ENCODE data around the gene OGFOD3.
A peak's percentile ranks its signal among the peaks of the same experiment; 100 is the strongest.
"Not testable (repeated sequence)": the region's sequence is repeated elsewhere in the genome, so short reads cannot be mapped to it uniquely, and the experiment has no call there.

Gene OGFOD3, protein sequence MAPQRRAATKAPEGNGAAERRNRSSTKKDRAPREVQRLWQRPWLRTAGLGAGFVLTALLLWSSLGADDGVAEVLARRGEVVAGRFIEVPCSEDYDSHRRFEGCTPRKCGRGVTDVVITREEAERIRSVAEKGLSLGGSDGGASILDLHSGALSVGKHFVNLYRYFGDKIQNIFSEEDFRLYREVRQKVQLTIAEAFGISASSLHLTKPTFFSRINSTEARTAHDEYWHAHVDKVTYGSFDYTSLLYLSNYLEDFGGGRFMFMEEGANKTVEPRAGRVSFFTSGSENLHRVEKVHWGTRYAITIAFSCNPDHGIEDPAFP

DNA sequence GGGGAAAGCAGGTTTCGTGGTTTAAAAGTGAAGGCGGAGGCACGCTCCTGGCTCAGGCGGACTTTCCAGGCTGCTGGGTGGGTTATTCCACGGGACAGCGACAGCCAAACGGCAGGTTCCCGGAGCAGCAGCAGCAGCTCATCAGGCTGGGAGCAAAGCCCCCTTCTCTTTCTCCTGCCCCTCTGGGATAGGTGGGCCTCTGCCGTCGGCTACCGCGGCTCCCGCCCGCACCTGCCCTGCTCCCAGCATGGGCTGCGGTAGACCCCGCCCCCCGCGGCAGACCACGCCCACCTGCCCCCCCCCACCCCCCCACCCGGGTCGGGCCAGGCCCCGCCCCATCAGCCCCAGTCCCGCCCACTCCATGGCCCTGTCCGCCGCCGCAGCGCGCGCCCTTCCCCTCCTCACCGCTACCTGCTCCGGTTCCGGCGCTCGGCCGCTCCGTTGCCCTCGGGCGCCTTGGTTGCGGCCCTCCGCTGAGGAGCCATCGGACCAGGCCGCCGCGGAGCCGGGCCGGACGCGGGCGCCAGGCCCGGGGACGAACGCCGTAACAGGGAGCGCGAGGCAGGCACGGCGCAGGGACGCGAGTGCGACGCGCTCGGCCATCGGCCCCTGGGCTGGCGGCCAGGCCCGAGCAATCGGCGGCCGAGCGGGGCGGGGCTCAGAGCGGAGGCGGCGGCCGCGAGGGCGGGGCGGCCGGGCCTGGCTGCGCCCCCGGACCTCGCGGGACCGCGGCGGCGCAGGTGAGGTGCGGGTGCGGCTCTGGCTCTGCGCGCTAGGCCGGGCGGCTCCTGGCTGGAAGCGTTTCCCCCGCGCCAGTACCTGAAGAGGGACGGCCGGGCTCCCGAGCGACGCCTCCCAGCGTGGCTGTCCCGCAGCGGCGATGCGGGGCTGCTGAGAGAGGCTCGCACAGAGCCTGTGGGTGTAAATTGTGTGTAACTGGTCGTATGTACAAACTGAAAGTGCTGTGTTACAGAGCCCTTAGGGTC, at the start of gene OGFOD3, which contains the start of gene HEXD:
TSS of gene OGFOD3 (minus strand) at position 586 of the 986 bp plus-strand sequence. CDS start at position 485, 101 bp downstream.
TSS of gene HEXD (plus strand) at position 347 of the 986 bp plus-strand sequence. CDS start 1,453 bp downstream, outside the sequence.
- peak; percentile 87 for DNase-seq

DNA sequence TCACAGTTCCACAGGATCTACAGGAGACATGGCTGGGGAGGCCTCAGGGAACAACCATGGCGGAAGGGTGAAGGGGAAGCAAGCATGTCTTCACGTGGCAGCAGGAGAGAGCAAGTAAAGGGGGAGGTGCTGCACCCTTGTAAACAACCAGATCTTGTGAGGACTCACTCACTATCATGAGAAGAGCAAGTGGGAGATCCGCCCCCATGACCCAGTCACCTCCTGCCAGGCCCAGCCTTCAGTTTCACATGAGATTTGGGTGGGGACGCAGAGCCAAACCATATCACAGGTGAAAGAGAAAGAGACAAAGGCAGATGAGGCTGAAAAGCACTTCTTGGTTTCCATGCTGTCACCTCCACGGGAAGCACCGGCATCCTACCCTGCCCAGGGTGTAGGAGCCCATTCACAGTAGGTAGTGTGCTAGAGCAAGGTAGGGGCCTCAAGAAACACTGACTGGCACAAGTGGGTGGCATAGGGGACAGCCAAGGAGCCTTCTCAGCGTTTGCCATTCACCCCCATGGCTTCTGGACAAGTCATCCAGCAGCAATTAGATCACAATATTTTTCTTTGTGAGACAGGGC, 46.7 kb upstream of the OGFOD3 start:
- no peak for DNase-seq

DNA sequence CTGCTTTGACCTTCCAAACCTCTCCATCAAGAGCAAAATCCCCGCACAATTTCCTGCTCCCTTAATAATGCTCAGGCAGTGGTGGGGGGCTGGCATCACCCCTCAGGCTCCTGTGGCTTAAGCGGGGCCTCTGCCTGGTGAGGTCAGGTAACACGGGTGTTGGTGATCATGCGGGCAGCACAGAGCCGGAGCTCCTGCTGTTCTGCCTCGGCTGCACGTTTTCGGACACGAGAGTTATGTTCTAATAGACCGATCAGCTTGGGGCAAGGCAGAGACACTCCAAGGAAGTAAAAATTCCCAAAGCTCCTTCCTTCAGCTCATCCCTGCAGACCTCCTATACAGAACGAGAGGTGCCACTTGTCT, 46.2 kb upstream of the OGFOD3 start:
- DNase-seq = no peak

DNA sequence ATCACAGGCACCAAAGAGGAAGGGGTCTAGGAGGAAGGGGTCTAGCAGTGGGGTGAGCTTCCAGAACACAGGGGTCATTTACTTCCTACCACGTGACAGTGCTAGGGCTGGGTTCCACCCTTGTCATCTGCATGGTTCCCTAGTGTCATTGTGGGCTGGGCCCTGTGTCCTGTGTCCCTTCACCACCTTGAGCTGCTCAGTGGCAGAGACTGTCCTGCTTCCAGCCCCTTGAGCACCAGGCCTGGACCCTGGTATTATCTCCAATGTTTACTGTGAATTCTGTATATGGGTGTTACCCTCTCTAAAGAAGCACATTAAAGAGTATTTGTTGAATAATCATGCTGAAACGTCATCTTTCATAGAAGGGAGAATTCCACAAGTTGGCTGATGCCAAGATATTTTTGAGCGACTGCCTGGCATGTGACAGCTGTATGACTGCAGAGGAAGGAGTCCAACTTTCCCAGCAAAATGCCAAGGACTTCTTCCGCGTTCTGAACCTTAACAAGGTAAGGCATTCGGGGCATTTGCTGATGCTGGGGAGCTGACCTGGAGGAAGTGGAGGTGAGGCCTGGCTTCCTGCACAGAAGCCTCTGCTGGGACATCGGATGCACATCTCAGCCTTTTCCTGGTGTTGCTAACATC, 45.7 kb upstream of the OGFOD3 start:
- no peak for DNase-seq

DNA sequence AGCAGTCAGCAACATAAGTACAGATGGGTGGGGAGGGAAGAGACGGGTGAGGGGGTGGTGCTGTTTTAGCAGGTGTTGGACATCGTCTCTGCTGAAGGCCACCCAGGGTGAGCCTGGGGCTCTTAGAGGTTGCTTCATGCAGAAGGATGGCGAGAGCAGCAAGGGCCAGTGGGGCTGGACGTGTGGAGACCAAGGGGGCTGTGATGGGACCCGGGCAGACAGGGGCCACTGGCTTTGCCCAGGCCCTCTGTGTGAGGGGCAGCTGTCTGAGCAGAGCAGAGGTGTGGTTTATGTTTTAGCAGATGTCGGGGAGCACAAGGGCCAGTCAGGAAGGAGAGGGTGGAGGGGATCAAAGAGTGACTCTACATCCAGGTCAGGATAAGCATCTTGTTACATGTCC, 45.0 kb upstream of the OGFOD3 start:
- no peak for DNase-seq

DNA sequence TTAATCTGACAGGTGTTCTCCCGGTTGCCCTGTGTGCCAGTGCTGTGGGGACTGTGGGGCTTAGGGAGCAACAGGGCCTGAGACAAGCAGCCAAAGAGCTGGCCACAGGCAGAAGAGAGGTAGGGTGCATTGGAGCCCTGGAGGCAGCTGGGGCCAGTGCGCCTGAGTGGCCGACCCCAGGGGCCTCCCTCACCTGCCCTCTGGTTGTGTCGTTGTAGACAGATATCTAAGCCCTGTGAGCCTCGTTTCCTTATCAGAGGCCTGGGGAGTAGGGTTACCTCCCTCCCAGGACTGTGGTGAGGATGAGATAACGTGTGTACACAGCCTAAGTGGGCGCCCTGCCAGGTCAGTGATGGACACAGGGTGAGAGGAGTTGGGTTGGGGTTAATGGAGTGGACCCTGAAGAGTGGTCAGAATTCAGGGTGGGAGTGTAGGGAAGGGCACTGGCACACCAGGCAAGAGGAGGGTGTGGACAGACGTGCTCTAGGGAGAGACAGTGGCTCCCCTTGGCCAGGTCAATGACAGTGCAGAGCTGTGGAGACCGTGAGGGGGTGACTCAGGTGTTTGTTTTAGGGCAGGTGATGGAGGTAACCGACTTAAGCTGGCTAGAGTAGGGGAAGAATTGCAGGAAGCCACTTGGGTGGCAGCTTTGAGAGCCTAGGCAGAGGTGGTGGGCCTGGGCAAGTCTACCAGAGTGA, 43.6 kb upstream of the OGFOD3 start:
- no peak for DNase-seq

DNA sequence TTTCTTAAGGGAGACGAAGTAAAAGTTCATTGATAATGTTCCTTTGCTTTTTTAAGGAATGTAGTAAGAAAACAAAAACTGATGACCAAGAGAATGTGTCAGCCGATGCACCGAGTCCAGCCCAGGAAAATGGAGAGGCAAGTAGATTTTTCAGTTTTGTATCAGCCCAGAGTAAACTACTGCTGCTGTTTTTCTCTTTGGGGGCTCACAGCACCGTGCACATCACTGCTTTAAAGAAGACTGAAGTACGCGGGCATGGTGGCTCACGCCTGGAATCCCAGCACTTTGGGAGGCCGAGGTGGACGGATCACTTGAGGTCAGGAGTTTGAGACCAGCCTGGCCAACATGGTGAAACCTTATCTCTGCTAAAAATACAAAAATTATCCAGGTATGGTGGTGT, 41.5 kb upstream of the OGFOD3 start:
- not testable (repeated sequence) for DNase-seq

DNA sequence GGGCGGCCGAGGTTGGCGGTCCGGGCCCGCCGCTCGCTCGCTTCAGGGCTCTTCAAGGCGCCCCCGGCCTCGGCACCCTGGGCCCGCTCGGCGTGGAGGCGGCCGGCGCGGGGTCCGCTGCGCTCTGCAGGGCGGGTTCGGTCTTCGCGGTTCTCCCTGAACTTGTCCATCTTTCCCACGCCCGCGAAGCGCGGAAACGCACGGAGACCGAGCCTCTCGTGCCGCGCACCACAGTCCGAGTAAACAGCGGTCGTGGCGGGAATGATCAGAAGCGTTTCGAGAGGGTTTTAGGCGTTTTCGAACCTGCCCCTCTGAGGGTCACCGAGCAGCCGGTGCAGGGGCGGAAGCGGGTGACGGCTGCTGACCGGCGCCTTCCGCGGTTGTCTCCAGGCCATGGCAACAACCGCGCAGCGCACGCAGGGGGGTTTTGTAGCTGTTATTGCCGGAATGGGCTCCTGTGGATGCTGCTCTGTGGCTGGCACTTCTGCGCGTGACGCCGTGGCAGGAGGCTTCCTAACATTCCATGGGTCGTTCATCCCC, 40.6 kb upstream of the OGFOD3 start:
- DNase-seq = no peak

DNA sequence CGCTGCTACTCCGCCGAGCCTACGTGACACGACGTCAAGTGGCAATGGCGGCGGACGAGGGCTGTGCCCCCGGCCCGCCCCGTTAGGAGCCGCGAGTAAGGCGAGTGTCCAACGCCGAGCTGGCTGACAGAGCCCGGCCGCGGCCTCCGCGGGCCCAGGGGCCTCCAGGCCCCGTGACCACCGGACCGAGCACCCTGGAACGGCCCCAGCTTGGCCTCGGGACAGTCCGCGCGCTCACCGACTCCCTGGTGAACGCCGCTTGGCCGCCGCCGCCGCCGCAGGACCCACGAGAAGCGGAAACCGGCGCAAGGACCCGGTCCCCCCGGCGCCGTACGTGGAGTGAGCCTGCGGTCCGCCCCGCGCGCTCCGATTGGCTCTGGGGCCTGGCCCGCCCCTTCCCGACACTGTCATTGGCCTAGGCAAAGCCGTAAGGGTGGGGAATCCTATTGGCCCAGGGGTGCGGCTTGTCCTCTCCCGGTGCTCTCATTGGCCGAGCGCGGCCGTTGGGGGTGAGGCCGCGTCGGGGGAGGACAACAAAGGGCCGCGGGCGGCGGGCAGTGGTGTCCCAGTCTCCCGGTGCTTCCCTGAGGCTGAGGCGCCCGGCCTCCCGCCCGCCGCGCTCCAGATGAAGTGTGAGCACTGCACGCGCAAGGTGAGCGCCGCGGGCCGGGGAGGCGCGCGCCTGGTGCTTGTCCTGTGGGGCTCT, 39.9 kb upstream of the OGFOD3 start, which contains the start of gene NARF:
TSS of gene NARF (plus strand) at position 563 of the 706 bp plus-strand sequence. CDS start at position 626, 63 bp downstream.
- peak; percentile 96 for DNase-seq

DNA sequence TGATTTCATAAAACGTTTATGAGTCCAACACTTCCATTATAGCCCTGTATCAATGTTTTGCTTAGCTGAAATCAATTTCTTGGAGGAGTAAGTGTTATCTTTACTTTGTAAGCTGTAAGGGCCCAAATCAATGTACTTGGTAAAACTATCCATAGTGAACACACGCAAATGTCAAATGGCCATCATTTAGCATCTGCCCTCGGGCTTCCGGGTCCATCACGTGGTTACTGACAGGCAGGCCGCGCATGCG, 39.5 kb upstream of the OGFOD3 start:
- DNase-seq = no peak

DNA sequence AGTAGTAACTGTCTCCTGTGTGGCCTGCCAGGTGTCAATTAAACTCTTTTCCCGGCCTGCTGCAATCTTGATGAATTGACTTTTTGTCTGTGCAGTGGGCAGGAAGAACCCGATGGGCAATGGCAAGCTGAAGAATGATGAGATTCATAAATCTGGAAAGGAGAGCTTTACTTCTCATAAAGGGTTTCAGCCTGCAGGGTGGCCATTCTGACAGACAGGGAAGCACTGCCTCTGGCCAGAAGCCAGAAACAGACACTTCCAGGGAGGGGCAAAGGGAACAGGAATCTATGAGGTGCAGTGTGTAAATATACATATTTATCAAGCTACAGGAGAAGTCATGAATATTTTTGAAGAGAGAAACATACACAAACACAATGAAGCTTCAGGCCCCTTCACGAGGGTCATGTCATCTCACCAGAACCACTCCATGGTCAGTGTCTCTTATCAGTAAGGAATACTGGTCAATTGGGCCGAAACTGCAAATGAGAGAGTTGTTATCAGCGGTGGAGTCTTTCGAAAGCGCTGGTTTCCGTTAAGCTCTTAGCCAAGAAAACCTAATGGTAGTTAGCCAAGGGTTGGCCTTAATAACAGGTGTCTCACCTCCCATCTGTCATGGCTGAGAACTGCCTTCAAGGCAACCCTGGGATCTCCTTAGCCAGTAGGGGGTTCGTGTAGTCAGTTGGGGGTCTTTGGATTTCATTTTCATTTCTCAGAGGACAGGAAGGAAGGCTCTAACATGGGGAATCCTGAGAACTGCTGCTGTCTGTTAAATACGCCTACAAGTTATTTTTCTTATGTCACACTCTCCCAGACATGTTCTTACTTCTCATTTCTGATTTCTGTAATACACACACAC, 38.9 kb upstream of the OGFOD3 start:
- DNase-seq = no peak

DNA sequence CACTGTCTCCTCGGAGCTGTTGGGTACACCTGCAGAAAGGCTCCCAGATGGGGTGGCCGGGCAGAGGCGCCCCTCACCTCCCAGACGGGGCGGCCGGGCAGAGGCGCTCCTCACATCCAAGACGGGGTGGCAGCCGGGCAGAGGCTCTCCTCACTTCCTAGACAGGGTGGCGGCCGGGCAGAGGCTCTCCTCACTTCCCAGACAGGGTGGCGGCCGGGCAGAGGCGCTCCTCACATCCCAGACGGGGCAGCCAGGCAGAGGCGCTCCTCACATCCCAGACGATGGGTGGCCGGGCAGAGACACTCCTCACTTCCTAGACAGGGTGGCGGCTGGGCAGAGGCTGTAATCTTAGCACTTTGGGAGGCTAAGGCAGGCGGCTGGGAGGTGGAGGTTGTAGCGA, 35.3 kb upstream of the OGFOD3 start:
- not testable (repeated sequence) for DNase-seq

DNA sequence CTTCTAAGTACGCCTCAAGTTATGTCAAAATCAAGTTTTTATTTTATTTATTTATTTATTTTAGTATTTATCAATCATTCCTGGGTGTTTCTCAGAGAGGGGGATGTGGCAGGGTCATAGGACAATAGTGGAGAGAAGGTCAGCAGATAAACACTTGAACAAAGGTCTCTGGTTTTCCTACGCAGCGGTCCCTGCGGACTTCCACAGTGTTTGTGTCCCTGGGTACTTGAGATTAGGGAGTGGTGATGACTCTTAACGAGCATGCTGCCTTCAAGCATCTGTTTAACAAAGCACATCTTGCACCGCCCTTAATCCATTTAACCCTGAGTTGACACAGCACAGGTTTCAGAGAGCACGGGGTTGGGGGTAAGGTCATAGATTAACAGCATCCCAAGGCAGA, 34.8 kb upstream of the OGFOD3 start:
- not testable (repeated sequence) for DNase-seq

DNA sequence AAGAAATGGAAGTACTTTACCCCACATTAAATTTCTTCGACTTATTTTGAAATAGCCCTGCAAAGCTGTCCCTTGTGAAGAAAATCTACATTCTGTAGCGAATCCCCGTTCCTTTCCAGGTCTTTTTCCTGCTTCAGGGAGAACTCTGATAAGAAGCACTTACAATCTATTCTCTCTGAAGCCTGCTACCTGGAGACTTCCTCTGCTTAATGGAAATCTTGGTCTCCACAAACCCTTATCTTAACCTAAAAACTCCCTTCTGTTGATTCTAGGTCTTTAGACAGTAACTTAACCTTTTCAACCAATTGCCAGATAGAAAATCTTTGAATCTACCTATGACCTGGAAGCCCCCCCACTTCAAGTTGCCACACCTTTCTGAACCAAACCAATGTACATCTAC, 33.8 kb upstream of the OGFOD3 start:
- no peak for DNase-seq

DNA sequence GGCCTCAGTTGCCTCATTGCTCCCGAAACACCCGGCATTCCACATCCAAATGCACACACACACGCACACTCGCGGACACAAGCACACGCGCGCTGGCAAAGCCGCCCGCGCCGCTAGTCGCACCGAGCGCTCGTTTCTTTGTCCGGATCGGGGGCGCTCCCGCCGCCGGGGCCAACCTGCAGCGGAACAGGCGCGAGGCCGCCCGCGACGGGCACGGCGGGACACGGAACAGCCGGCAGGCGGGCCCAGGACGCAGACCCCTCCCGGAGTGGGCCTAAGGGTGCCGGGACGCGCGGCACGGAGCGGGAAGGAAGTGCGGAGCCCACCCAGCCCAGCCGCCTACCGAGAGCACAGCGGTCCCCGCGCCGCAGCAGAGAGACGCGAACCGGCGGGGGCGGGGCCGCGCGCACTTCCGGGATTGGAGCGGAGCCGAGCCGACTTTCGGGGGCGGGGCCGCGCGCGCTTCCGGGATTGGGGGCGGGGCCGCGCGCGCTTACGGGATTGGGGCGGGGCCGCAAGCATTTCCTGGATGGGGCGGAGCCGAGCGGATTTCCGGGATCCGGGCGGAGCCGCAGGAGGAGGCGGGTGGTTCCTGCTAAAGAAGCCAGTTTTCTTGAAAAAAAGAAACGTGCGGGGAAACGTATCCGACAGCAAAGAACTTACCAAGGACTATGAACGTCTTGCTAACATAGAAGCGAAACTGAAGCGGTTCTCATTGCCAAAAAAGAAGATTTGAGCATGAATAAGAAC, 32.1 kb upstream of the OGFOD3 start, which contains the start of gene CYBC1:
TSS of gene CYBC1 (minus strand) at position 396 of the 750 bp plus-strand sequence. CDS start 1,498 bp downstream, outside the sequence.
- DNase-seq = peak; percentile 96

DNA sequence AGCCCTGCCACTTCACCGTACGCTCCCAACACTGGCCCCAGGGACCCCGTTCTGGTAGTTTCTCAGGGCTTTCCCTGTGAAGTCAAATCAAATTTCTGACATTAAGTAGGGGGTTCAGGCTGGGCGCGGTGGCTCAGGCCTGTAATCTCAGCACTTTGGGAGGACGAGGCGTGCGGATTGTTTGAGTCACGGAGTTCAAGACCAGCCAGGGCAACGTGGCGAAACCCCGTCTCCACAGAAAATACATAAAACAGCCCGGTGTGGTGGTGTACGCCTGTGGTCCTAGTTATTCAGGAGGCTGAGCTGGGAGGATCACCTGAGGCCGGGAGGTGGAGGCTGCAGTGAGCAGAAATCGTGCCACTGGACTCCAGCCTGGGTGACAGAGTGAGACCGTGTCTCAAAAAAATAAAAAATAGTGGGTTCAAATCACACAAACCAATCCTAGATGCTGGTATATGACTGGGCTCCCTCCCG, 31.5 kb upstream of the OGFOD3 start:
- no peak for DNase-seq

DNA sequence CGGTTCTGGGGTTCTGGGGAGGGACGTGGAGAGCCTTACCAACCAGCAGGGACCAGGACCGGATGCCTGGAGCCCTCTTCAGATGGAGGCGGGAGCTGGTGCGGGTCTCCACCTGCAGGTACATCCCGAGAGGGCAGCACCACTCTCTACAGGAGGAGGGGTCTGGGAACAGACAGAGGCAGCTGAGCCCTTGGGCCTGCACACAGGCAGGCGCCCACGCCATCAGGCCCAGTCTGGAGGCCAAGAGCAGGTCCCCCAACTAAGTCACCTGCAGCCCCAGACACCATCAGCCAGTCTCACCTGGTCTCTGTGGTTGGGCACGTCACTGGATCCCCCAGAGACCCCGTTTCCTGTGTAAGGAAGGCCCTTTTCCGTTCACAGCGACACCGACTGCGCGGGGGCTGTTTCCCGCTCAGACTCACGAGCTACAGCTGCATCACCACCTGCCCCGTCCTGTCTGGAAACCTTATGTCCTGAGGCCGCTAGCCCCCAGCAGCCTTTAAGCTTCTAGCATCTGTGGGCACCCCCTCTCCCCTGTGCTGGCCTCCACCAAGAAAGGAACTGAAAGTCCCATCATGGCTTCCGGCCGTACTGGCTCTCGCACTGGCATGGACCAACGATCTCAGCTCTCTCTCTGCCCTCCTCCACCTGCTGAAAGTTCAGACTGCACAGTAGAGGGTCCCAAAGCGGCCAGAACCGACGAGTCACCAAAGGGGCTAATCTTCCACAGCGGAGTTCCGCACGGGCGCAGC, 30.9 kb upstream of the OGFOD3 start:
- DNase-seq = no peak

DNA sequence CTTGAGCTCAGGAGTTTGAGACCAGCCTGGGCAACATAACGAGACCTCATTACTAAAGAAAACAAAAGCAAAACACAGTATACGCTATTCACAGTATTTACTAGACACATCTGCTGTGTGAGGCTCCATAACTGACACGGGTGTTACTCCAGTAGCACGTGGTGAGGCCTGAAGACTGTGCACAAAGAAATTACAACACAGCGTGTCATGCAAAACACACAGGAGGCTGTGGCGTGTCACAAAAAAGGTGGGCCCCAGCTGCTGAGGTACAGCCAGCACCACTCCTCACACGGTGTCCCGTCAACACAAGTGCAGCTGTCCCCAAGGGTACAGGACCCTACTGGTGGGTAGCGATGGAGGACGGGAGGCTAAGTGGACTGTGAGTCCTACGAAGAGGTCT, 29.5 kb upstream of the OGFOD3 start:
- DNase-seq = no peak

DNA sequence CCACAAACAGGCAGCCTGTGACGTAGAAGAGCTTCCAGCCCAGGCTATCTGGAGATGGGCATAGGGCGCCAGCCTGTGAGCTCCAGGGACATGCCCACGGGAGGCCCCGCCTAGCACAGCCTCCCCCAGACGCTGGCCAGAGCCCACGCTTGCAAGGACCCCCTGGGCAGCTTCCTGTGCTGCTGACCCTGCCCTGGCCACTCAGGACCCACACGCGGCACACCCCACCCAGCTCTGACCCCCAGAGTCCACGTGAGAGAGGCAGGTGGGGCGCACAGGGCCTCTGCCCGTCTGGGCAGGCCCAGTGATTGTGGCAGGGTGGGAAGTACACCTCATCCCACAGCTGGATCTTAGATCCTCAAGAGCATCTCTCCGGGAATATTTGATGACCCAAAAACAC, 28.3 kb upstream of the OGFOD3 start:
- no peak for DNase-seq

All from NCI-H2171 (cell line).